ENCODE results near the gene MRPL34. TPM values are rescaled to one million over a fixed set of nuclear protein-coding genes. Genes with fewer than 3 reads are reported as not detected.

Gene MRPL34
- total RNA-seq, 2 donors from 2014 or later, result 58.1 to 62.2 TPM

DNA sequence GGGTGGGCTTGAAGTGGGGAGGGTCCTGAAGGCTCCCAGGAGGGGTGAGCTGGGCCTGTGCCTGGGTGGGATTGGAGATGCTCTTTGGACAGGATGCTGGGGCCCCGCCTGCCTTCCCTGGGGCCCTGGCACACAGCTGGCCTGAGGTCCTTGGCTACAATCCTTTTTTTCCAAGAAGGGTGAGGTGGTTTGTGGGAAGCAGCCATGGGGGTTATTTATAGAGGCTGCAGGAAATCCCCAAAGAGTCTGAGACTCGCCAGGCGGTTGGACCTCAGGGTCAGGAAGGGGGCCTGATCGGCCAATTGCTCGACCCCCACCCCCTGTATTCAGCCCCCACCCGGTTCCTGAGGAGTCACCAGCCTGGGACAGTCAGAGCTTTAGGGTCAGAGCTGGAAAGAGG lies 41.7 kb downstream of the MRPL34 start:
- H3K36me3 Mint-ChIP-seq (ENCODE audit: low read depth), result peaks cover 2% of the 10 kb centered on the region
- H3K27ac Mint-ChIP-seq, result no peak overlapping the region
- no peak overlapping the region for H3K9ac ChIP-seq (ENCODE audit: extremely low read depth, low read length, poor library complexity, severe bottlenecking)
- no peak for DNase-seq
- peaks cover 3% of the 10 kb centered on the region for H3K4me1 Mint-ChIP-seq
- TF ChIP-seq, protein P1, sequence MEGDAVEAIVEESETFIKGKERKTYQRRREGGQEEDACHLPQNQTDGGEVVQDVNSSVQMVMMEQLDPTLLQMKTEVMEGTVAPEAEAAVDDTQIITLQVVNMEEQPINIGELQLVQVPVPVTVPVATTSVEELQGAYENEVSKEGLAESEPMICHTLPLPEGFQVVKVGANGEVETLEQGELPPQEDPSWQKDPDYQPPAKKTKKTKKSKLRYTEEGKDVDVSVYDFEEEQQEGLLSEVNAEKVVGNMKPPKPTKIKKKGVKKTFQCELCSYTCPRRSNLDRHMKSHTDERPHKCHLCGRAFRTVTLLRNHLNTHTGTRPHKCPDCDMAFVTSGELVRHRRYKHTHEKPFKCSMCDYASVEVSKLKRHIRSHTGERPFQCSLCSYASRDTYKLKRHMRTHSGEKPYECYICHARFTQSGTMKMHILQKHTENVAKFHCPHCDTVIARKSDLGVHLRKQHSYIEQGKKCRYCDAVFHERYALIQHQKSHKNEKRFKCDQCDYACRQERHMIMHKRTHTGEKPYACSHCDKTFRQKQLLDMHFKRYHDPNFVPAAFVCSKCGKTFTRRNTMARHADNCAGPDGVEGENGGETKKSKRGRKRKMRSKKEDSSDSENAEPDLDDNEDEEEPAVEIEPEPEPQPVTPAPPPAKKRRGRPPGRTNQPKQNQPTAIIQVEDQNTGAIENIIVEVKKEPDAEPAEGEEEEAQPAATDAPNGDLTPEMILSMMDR (conservative IDR thresholded peaks at IDR 0.05), result no peak
- H3K36me3 ChIP-seq (ENCODE audit: control insufficient read depth, insufficient read depth, low read length), result peaks cover 3% of the 10 kb centered on the region
- no peak overlapping the region for H3K4me3 Mint-ChIP-seq
- no peak overlapping the region for H3K27ac ChIP-seq (ENCODE audit: low read depth, low read length)
- no peaks in the 10 kb centered on the region for H3K4me1 ChIP-seq (ENCODE audit: control insufficient read depth, insufficient read depth, low read length)
- H3K9me3 ChIP-seq (ENCODE audit: control insufficient read depth, low read length), result no peaks in the 10 kb centered on the region
- H3K27me3 Mint-ChIP-seq (ENCODE audit: insufficient read depth), result no peaks in the 10 kb centered on the region
- no peaks in the 10 kb centered on the region for H3K27me3 ChIP-seq (ENCODE audit: control insufficient read depth, insufficient read depth, low read length, poor library complexity, severe bottlenecking)
- H3K4me3 ChIP-seq (ENCODE audit: low read length), result no peak overlapping the region
- WGBS, 2 experiments (ENCODE audit: insufficient coverage in 1 of 2, insufficient read length in 1 of 2), result 92% methylated on average over 4 of the region's 6 CpGs; no CpG with 5 or more reads in 1 of the 2 experiments
- no peaks in the 10 kb centered on the region for H3K9me3 Mint-ChIP-seq

DNA sequence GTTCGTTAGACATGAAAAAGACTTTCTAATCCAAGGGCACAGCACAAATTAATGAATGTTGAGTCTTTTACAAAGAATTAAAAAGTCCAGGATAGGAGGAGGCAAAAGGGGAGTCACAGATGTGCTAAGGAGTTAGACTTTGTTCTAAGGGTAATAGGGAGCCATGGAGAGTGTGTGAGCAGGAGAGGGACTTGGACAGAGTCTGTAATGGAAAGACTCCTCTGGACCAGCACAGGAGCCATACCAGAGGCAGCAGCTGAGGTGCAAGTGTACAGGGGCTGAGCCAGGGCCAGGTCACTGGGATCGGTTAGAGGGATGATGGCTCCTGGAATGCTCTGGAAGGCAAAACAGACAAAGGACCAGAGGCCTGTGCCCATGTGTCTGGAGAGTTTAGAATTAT lies 42.2 kb downstream of the MRPL34 start:
- Mint-ChIP-seq H3K27me3 (ENCODE audit: insufficient read depth) (no peaks in the 10 kb centered on the region), H3K36me3 (ENCODE audit: low read depth) (no peaks in the 10 kb centered on the region), H3K27ac (no peak overlapping the region), H3K9me3 (no peaks in the 10 kb centered on the region), H3K4me3 (no peak overlapping the region), H3K4me1 (peaks cover 3% of the 10 kb centered on the region)
- Histone ChIP-seq H3K9me3 (ENCODE audit: control insufficient read depth, low read length) (no peaks in the 10 kb centered on the region), H3K9ac (ENCODE audit: extremely low read depth, low read length, poor library complexity, severe bottlenecking) (no peak overlapping the region), H3K27ac (ENCODE audit: low read depth, low read length) (no peak overlapping the region), H3K36me3 (ENCODE audit: control insufficient read depth, insufficient read depth, low read length) (no peaks in the 10 kb centered on the region), H3K4me3 (ENCODE audit: low read length) (no peak overlapping the region), H3K4me1 (ENCODE audit: control insufficient read depth, insufficient read depth, low read length) (no peaks in the 10 kb centered on the region), H3K27me3 (ENCODE audit: control insufficient read depth, insufficient read depth, low read length, poor library complexity, severe bottlenecking) (no peaks in the 10 kb centered on the region)
- DNase-seq, result no peak
- WGBS, 2 experiments (ENCODE audit: insufficient coverage in 1 of 2, insufficient read length in 1 of 2), result 82 to 92% methylated on average over 2 of the region's 2 CpGs
- TF ChIP-seq, protein P1 (conservative IDR thresholded peaks at IDR 0.05), result no peak

DNA sequence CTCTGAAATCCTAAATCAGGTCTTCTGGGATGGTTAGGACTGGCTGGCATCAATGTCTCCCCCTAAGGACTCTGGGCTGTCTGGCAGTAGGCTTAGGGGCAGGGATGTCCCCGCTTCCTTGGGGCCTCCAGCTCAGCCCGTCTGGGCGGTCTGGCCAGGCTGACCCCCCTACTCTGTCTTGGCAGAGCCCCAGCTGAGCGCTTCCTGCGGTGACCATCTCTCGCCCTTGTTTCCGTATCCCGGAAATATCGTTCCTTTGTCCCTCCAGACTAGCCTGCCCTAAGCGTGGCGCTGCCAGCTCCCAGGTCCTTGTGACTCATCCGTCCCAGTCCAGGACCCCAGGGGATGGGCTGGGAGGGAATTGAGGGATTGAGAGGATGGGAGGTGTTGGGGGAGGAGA lies 43.0 kb downstream of the MRPL34 start:
- no peaks in the 10 kb centered on the region for H3K27me3 ChIP-seq (ENCODE audit: control insufficient read depth, insufficient read depth, low read length, poor library complexity, severe bottlenecking)
- H3K36me3 ChIP-seq (ENCODE audit: control insufficient read depth, insufficient read depth, low read length), result no peaks in the 10 kb centered on the region
- Mint-ChIP-seq H3K4me3 (no peak overlapping the region), H3K27ac (no peak overlapping the region), H3K4me1 (peaks cover 3% of the 10 kb centered on the region), H3K27me3 (ENCODE audit: insufficient read depth) (no peaks in the 10 kb centered on the region), H3K36me3 (ENCODE audit: low read depth) (no peaks in the 10 kb centered on the region), H3K9me3 (no peaks in the 10 kb centered on the region)
- no peak overlapping the region for H3K4me3 ChIP-seq (ENCODE audit: low read length)
- H3K27ac ChIP-seq (ENCODE audit: low read depth, low read length), result no peak overlapping the region
- TF ChIP-seq, protein P1 (conservative IDR thresholded peaks at IDR 0.05), result no peak
- WGBS, 2 experiments (ENCODE audit: insufficient coverage in 1 of 2, insufficient read length in 1 of 2), result 25 to 30% methylated on average over 5 to 12 of the region's 12 CpGs
- no peak overlapping the region for H3K9ac ChIP-seq (ENCODE audit: extremely low read depth, low read length, poor library complexity, severe bottlenecking)
- peak; percentile 91 for DNase-seq
- H3K9me3 ChIP-seq (ENCODE audit: control insufficient read depth, low read length), result no peaks in the 10 kb centered on the region
- H3K4me1 ChIP-seq (ENCODE audit: control insufficient read depth, insufficient read depth, low read length), result no peaks in the 10 kb centered on the region

All from endodermal cell (in vitro differentiated cells).